ENCODE results near the gene FBXW7. TPM values are rescaled to one million over a fixed set of nuclear protein-coding genes. Genes with fewer than 3 reads are reported as not detected.

Gene FBXW7
- total RNA-seq, 4 donors from 2014 or later = 20.9 to 47.3 (median 39.5) TPM

GRCh38 chr4:152564336-152564735 is 28.4 kb upstream of the FBXW7 start:
- TF ChIP-seq CTCF (IDR thresholded peaks at IDR 0.05; ENCODE audit: low read depth) = no peak

DNA sequence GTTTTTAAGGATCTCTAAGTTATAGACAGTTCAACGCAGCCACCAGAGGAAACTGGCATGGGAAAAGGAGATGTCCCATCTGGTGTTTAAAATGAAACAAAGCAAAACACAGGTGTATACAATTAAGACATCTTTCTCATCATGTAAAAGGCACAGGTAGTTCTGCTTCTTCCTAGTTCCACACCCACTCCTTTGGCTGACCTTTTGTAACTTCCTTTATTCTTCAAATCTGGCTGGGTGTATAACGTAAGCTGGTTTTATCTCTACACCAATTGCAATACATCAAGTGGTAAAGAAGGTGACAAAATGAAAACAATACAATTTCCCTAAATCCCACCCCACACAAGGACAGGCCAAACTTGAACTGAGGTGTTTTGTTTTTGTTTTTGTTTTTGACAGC is 27.3 kb upstream of the FBXW7 start:
- no peak for TF ChIP-seq CTCF (IDR thresholded peaks at IDR 0.05; ENCODE audit: low read depth)

GRCh38 chr4:152559641-152560040 is 23.7 kb upstream of the FBXW7 start:
- no peak for TF ChIP-seq CTCF (IDR thresholded peaks at IDR 0.05; ENCODE audit: low read depth)

- no peak for TF ChIP-seq CTCF (IDR thresholded peaks at IDR 0.05; ENCODE audit: low read depth)
These were observed 22.5 kb upstream of the FBXW7 start for GRCh38 chr4:152558396-152558795.

GRCh38 chr4:152556834-152557233 is 20.9 kb upstream of the FBXW7 start:
- TF ChIP-seq CTCF (IDR thresholded peaks at IDR 0.05; ENCODE audit: low read depth) = no peak

DNA sequence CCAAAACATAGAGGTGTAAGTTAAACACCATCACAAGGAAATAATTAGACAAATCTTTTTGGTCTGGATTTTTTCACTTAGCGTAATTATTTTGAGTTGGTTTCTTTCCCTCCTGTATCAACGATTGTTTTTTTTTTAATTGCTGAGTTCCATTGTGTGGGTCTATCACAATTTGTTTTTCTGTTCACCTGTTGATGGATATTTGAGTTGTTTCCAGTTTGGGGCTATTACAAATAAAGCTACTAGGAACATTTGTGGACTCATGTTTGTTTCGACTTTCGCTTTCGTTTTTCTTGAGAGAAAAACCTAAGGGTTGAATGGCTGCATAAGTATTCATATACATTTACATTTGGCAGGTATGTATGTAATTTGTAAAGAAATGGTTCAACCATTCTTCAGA is 20.4 kb upstream of the FBXW7 start:
- TF ChIP-seq CTCF (IDR thresholded peaks at IDR 0.05; ENCODE audit: low read depth) = no peak

DNA sequence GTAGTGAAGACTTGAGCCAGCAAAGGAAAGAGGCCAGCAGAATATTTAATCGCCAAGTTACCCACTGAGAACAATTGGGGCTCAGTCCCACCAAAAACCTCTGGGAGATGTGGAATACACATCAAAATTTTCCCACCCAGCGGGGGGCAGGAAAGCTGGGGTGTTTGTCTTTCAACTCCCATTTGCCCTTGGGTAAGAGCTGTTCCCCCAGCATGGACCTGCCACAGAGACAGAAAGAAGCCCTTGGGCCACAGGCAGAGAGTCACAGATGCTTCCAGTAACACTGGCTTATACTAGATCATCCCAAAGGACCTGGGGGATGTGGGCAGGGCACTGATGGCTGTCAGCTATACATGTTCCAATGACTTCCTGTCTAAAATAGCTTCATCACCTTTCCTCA is 18.9 kb upstream of the FBXW7 start:
- TF ChIP-seq CTCF (IDR thresholded peaks at IDR 0.05; ENCODE audit: low read depth) = no peak
